Uterus (tissue), 4 donors: ENCODE results near the gene FZR1. TPM values are rescaled to one million over a fixed set of nuclear protein-coding genes. Genes with fewer than 3 reads are reported as not detected.
A peak's percentile ranks its signal among the peaks of the same experiment; 100 is the strongest.

ENCODE experiments used
- DNase-seq, 2 donors: peaks; one replicate each; pipeline ENCODE4 v3.0.0-alpha.2; 2019 to 2020
- H3K27ac ChIP-seq, 2 donors: fragments of 200-600 bp; sonication (generic); 1 replicate in 1 of 2; 2 replicates in 1 of 2; pipeline ENCODE4 v1.5.1; 2016 to 2018
- H3K27me3 ChIP-seq, 2 donors: fragments of 200-600 bp; sonication (generic); one replicate each; pipeline ENCODE4 v1.5.1; 2018 to 2019; ENCODE audit warnings: control low read depth in 1 of 2
- H3K36me3 ChIP-seq, 2 donors: fragments of 200-600 bp; sonication (generic); one replicate each; pipeline ENCODE4 v1.5.1; 2019; ENCODE audit warnings: control low read depth in 1 of 2
- H3K4me1 ChIP-seq, 2 donors: fragments of 200-600 bp; sonication (generic); one replicate each; pipeline ENCODE4 v1.5.1; 2018 to 2019; ENCODE audit warnings: control low read depth in 1 of 2
- H3K4me3 ChIP-seq, 2 donors: fragments of 200-600 bp; sonication (generic); 1 replicate in 1 of 2; 2 replicates in 1 of 2; pipeline ENCODE4 v1.5.1; 2018 to 2019; ENCODE audit warnings: mild to moderate bottlenecking in 1 of 2
- H3K9me3 ChIP-seq, 2 donors: fragments of 200-600 bp; sonication (generic); one replicate each; pipeline ENCODE4 v1.5.1; 2019; ENCODE audit warnings: control low read depth in 1 of 2
- POLR2A ChIP-seq, 2 donors: fragments of 450-650 bp; IDR thresholded peaks; one replicate each; pipeline ENCODE4 v1.6.1; 2016; ENCODE audit warnings: antibody characterized with exemption in 2 of 2, mild to moderate bottlenecking in 1 of 2, moderate library complexity in 1 of 2
- intact Hi-C: fragments of 100-400 bp; cut with DNase I; formaldehyde crosslinking; loops from one replicate; pipeline ENCODE4 v1.15.1; 2023; ENCODE audit warnings: low total_unique reads
- total RNA-seq, 4 donors: library from RNA; depleted of rRNA in 3 of 4; stranded (reverse); fragments of >200 nt in 3 of 4; gene quantifications; one replicate each; pipeline versions ENCODE4 v1.1.0 to v1.2.4, GENCODE V29; 2014 to 2023
- TF ChIP-seq, protein P1 (sequence below), 4 experiments: fragments of 200-600 bp in 2 of 4; fragments of 450-650 bp in 2 of 4; sonication (generic) in 2 of 4; IDR thresholded peaks; one replicate each; pipeline ENCODE4 v1.5.1; 2016 to 2019; ENCODE audit warnings: antibody characterized with exemption in 4 of 4, mild to moderate bottlenecking in 2 of 4, moderate library complexity in 1 of 4
- donor health status: DM: yes; HTN: yes; CAD: no.

FZR1 gene
- total RNA-seq, 4 donors from 2014 or later = 3.8 to 70.8 (median 33.0) TPM

DNA sequence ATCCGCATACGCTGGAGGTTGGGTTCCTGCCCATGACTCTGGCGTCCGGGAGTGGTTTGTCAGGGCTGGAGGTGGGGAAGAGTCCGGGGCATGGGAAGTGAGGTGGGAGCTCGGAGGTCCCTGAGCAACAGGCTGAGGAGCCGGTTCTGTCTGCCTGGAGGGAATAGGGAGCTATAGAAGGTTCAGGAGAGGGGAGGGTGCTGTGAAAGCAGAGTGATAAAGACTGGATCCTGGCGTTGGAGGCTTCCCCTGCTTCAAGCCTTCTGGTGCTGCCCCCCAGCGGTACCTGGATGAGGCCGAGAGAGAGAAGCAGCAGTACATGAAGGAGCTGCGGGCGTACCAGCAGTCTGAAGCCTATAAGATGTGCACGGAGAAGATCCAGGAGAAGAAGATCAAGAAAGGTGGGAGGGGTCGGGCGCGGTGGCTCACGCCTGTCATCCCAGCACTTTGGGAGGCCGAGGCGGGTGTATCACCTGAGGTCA, 69.2 kb downstream of the FZR1 start:
- no peak for DNase-seq
- no peaks in the 10 kb centered on the region for H3K36me3 ChIP-seq
- intact Hi-C loops = no loop called here
- no peaks in the 10 kb centered on the region for H3K9me3 ChIP-seq
- peaks cover 0 to 12% of the 10 kb centered on the region in 2 donors for H3K4me1 ChIP-seq
- H3K4me3 ChIP-seq = no peak overlapping the region
- TF ChIP-seq POLR2A (IDR thresholded peaks at IDR 0.05) = no peak
- TF ChIP-seq, protein P1, sequence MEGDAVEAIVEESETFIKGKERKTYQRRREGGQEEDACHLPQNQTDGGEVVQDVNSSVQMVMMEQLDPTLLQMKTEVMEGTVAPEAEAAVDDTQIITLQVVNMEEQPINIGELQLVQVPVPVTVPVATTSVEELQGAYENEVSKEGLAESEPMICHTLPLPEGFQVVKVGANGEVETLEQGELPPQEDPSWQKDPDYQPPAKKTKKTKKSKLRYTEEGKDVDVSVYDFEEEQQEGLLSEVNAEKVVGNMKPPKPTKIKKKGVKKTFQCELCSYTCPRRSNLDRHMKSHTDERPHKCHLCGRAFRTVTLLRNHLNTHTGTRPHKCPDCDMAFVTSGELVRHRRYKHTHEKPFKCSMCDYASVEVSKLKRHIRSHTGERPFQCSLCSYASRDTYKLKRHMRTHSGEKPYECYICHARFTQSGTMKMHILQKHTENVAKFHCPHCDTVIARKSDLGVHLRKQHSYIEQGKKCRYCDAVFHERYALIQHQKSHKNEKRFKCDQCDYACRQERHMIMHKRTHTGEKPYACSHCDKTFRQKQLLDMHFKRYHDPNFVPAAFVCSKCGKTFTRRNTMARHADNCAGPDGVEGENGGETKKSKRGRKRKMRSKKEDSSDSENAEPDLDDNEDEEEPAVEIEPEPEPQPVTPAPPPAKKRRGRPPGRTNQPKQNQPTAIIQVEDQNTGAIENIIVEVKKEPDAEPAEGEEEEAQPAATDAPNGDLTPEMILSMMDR (IDR thresholded peaks at IDR 0.05) = no peak
- H3K27ac ChIP-seq = no peak overlapping the region
- H3K27me3 ChIP-seq = no peaks in the 10 kb centered on the region

DNA sequence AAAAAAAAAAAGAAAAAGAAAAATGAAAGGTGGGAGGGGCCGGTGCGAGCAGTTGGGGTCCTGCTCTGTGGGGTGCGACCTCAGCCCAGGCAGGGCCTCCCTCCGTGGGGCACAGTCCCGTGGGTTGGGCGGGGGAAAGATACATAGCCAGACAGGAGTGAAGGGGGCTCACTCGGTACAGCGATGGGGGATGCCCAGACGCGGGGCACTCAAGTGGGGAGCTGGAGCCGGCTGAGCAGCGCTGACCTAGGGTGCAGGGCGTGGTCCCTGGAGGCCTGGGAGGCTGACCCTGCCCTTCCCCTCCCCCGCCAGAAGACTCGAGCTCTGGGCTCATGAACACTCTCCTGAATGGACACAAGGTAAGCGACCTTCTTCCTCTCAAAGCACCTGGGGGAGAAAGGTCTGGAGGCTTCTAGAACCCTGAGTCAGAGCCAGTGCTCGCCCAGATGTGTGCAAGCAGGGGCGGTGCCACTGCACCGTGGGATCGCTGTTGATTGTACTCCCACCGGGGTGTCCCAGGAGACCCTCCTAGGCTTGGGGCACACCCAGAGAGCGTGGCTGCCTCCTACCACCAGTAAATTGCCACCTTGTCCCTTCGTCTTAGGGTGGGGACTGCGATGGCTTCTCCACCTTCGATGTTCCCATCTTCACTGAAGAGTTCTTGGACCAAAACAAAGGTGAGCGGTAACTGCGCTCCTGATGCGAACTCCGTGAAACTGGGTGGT, 70.0 kb downstream of the FZR1 start:
- Histone ChIP-seq H3K27ac (peak overlapping the region in 1 of 2 donors; percentile 33), H3K9me3 (no peaks in the 10 kb centered on the region), H3K27me3 (no peaks in the 10 kb centered on the region), H3K36me3 (no peaks in the 10 kb centered on the region), H3K4me1 (peaks cover 0 to 12% of the 10 kb centered on the region in 2 donors), H3K4me3 (no peak overlapping the region)
- intact Hi-C loops = no loop called here
- DNase-seq = no peak
- no peak for TF ChIP-seq POLR2A (IDR thresholded peaks at IDR 0.05)
- TF ChIP-seq, protein P1 (IDR thresholded peaks at IDR 0.05) = no peak

DNA sequence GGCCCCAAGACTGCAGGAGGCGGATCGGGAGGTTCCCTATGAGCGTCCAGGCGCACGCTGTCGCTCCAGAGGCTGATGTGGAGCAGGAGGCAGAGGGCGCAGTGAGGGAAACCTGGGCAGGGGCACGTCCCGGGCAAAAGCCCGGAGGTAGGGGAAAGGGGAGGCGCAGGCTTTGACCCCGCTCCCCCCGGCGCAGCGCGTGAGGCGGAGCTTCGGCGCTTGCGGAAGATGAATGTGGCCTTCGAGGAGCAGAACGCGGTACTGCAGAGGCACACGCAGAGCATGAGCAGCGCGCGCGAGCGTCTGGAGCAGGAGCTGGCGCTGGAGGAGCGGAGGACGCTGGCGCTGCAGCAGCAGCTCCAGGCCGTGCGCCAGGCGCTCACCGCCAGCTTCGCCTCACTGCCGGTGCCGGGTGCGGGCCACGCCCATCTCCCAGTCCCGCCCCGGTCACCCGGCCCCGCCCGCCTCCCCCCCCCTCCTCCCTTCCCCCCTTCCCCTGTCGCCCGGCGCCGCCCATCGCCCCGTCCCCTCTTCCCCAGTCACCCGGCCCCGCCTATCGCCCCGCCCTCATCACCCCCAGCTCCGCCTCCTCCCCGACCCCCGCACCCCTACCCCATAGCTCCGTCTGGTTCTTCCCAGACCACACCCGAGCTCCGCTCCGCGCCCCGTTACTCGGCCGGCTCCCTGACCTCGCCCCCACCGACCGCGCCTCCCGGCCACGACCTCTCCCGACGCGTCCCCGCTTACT, 70.8 kb downstream of the FZR1 start:
- Histone ChIP-seq H3K9me3 (no peaks in the 10 kb centered on the region), H3K4me1 (peaks cover 0 to 12% of the 10 kb centered on the region in 2 donors), H3K27me3 (no peaks in the 10 kb centered on the region), H3K4me3 (peak overlapping the region in 1 of 2 donors; percentile 18), H3K27ac (peak overlapping the region; percentile 33 to 58), H3K36me3 (no peaks in the 10 kb centered on the region)
- intact Hi-C loops = no loop called here
- TF ChIP-seq, protein P1 (IDR thresholded peaks at IDR 0.05) = no peak
- DNase-seq = peak; percentile 46 to 62

DNA sequence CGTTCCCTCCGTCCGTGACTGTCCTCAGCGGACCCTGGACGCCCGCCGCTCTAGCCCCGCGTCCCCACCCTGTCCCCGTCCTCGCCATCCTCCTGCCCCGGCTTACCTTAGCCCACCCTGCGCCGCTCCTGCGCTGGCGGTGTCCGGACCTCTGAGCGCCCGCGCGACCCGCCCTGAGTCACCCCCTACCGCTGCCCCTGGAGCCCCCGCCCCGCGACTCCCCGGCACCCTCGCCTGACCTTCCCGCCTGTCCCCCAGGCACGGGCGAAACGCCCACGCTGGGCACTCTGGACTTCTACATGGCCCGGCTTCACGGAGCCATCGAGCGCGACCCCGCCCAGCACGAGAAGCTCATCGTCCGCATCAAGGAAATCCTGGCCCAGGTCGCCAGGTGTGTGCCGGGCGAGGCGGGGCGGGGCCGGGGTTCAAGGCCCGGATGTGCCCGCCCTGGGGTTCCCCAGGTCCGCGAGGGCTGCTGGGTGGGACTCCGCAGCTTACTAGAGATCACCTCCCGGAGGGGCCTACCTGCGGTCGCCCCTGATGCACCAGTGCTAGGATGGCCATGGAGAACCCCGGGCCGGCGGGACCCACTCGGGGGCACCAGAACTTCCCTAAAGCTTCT, 71.7 kb downstream of the FZR1 start:
- intact Hi-C loops = no loop called here
- H3K4me1 ChIP-seq = peaks cover 0 to 12% of the 10 kb centered on the region in 2 donors

More for the DNA sequence above, 71.7 kb downstream of the FZR1 start:
- Histone ChIP-seq H3K9me3 (no peaks in the 10 kb centered on the region), H3K4me3 (no peak overlapping the region), H3K36me3 (no peaks in the 10 kb centered on the region), H3K27me3 (no peaks in the 10 kb centered on the region), H3K27ac (no peak overlapping the region)
- no peak for TF ChIP-seq POLR2A (IDR thresholded peaks at IDR 0.05)
- TF ChIP-seq, protein P1 (IDR thresholded peaks at IDR 0.05) = no peak
- DNase-seq = no peak
